Measurements from ENCODE around the gene CD1C.

DNA sequence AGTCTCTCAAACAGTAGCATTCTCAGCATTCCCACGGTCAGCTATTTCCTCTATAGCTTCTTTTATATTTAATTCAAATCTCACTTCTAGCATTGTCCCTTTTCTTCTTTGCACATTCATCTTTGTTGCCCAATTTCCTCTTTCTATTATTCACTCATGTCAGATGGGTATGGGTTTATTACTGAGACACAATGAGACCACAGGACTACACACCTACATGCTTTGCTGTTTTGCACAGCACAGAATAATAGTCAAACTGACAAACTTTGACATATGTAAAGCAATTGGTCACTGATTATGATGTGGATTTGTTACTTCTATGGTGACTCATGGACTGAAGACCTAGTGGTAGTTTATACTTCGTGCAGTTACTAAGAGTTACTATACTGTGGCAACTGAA lies 5.8 kb upstream of the CD1C start:
- TF ChIP-seq, protein P1, sequence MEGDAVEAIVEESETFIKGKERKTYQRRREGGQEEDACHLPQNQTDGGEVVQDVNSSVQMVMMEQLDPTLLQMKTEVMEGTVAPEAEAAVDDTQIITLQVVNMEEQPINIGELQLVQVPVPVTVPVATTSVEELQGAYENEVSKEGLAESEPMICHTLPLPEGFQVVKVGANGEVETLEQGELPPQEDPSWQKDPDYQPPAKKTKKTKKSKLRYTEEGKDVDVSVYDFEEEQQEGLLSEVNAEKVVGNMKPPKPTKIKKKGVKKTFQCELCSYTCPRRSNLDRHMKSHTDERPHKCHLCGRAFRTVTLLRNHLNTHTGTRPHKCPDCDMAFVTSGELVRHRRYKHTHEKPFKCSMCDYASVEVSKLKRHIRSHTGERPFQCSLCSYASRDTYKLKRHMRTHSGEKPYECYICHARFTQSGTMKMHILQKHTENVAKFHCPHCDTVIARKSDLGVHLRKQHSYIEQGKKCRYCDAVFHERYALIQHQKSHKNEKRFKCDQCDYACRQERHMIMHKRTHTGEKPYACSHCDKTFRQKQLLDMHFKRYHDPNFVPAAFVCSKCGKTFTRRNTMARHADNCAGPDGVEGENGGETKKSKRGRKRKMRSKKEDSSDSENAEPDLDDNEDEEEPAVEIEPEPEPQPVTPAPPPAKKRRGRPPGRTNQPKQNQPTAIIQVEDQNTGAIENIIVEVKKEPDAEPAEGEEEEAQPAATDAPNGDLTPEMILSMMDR (IDR thresholded peaks at IDR 0.05): no peak
- no peak for TF ChIP-seq EP300 (IDR thresholded peaks at IDR 0.05; ENCODE audit: low read depth)

All from transverse colon (tissue), 3 donors.